ENCODE data around the gene WNT6. TPM values are rescaled to one million over a fixed set of nuclear protein-coding genes. Genes with fewer than 3 reads are reported as not detected.

The WNT6 gene
- total RNA-seq, 1 donor from 2014 or later, result 0.72 TPM

GRCh38 chr2:218863021-218863520, 3.5 kb downstream of the WNT6 start:
- no peak overlapping the region for H3K27ac Mint-ChIP-seq
- H3K4me3 Mint-ChIP-seq (ENCODE audit: low read depth), result no peak overlapping the region
- H3K36me3 Mint-ChIP-seq (ENCODE audit: insufficient read depth), result no peaks in the 10 kb centered on the region
- peaks cover 83% of the 10 kb centered on the region for H3K27me3 Mint-ChIP-seq
- H3K4me1 Mint-ChIP-seq (ENCODE audit: low read depth), result peaks cover 11% of the 10 kb centered on the region
- no peak for DNase-seq (ENCODE audit: low spot score, unreplicated experiment)
- no peaks in the 10 kb centered on the region for H3K9me3 Mint-ChIP-seq (ENCODE audit: low read depth)
- TF ChIP-seq CTCF (IDR thresholded peaks at IDR 0.05; ENCODE audit: unreplicated experiment), result no peak

GRCh38 chr2:218865396-218865795, 5.8 kb downstream of the WNT6 start:
- H3K27ac Mint-ChIP-seq, result no peak overlapping the region
- no peak overlapping the region for H3K4me3 Mint-ChIP-seq (ENCODE audit: low read depth)
- H3K4me1 Mint-ChIP-seq (ENCODE audit: low read depth), result peaks cover 3% of the 10 kb centered on the region
- no peaks in the 10 kb centered on the region for H3K36me3 Mint-ChIP-seq (ENCODE audit: insufficient read depth)
- H3K27me3 Mint-ChIP-seq, result peaks cover 90% of the 10 kb centered on the region
- no peak for TF ChIP-seq CTCF (IDR thresholded peaks at IDR 0.05; ENCODE audit: unreplicated experiment)
- H3K9me3 Mint-ChIP-seq (ENCODE audit: low read depth), result no peaks in the 10 kb centered on the region
- DNase-seq (ENCODE audit: low spot score, unreplicated experiment), result no peak

- H3K4me1 Mint-ChIP-seq (ENCODE audit: low read depth), result peaks cover under 1% of the 10 kb centered on the region
- peaks cover 91% of the 10 kb centered on the region for H3K27me3 Mint-ChIP-seq
- no peak overlapping the region for H3K4me3 Mint-ChIP-seq (ENCODE audit: low read depth)
- H3K9me3 Mint-ChIP-seq (ENCODE audit: low read depth), result no peaks in the 10 kb centered on the region
- H3K27ac Mint-ChIP-seq, result no peak overlapping the region
- DNase-seq (ENCODE audit: low spot score, unreplicated experiment), result no peak
- H3K36me3 Mint-ChIP-seq (ENCODE audit: insufficient read depth), result no peaks in the 10 kb centered on the region
- no peak for TF ChIP-seq CTCF (IDR thresholded peaks at IDR 0.05; ENCODE audit: unreplicated experiment)
Measured at GRCh38 chr2:218865999-218866398, 6.4 kb downstream of the WNT6 start.

- Mint-ChIP-seq H3K4me1 (ENCODE audit: low read depth) (peaks cover under 1% of the 10 kb centered on the region), H3K27me3 (peaks cover 89% of the 10 kb centered on the region), H3K36me3 (ENCODE audit: insufficient read depth) (no peaks in the 10 kb centered on the region), H3K4me3 (ENCODE audit: low read depth) (no peak overlapping the region), H3K27ac (no peak overlapping the region), H3K9me3 (ENCODE audit: low read depth) (no peaks in the 10 kb centered on the region)
- TF ChIP-seq CTCF (IDR thresholded peaks at IDR 0.05; ENCODE audit: unreplicated experiment), result no peak
- no peak for DNase-seq (ENCODE audit: low spot score, unreplicated experiment)
Measured at GRCh38 chr2:218867900-218868299, 8.3 kb downstream of the WNT6 start.

GRCh38 chr2:218869064-218869463, 9.5 kb downstream of the WNT6 start:
- Mint-ChIP-seq H3K27ac (no peak overlapping the region), H3K27me3 (peaks cover 85% of the 10 kb centered on the region)
- TF ChIP-seq CTCF (IDR thresholded peaks at IDR 0.05; ENCODE audit: unreplicated experiment), result no peak

More at GRCh38 chr2:218869064-218869463, 9.5 kb downstream of the WNT6 start:
- no peak for DNase-seq (ENCODE audit: low spot score, unreplicated experiment)
- Mint-ChIP-seq H3K4me1 (ENCODE audit: low read depth) (peaks cover 3% of the 10 kb centered on the region), H3K36me3 (ENCODE audit: insufficient read depth) (no peaks in the 10 kb centered on the region), H3K9me3 (ENCODE audit: low read depth) (no peaks in the 10 kb centered on the region), H3K4me3 (ENCODE audit: low read depth) (no peak overlapping the region)
